T-helper 2 cell treated with Interferon-gamma antibody and Interleukin-4, amounts not matched to agents 100 ng/mL and 5 ng/mL, for 36 hours (primary cell): ENCODE measurements around the gene CD247. TPM values are rescaled to one million over a fixed set of nuclear protein-coding genes. Genes with fewer than 3 reads are reported as not detected.

ENCODE experiments used
- total RNA-seq: library from RNA; stranded (reverse); gene quantifications from 2 replicates; pipeline ENCODE4 v1.2.3, GENCODE V29; 2022

CD247 gene
- total RNA-seq, 1 donor from 2014 or later, result 177 TPM

Other genes starting within 250 kb of the CD247 start
- 11.4 and 12.0 TPM in 2 replicates for gene CREG1, start 35.2 kb upstream of the CD247 start, total RNA-seq
- 176 and 177 TPM in 2 replicates for gene RCSD1, start 111.7 kb upstream of the CD247 start, total RNA-seq
- 17.0 TPM in 2 replicates for gene MPZL1, start 203.5 kb upstream of the CD247 start, total RNA-seq